Stimulated activated CD8-positive, alpha-beta memory T cell treated with anti-CD3 and anti-CD28 coated beads, Interleukin-2, amount 100 ng/mL, for 48 hours (primary cell): Measurements from ENCODE around the gene TNNI2.

ENCODE experiments used
- DNase-seq, 2 donors: peaks; one replicate each; pipeline ENCODE4 v3.0.0-alpha.2; 2020; ENCODE audit warnings: low read depth in 2 of 2

TNNI2 gene

DNA sequence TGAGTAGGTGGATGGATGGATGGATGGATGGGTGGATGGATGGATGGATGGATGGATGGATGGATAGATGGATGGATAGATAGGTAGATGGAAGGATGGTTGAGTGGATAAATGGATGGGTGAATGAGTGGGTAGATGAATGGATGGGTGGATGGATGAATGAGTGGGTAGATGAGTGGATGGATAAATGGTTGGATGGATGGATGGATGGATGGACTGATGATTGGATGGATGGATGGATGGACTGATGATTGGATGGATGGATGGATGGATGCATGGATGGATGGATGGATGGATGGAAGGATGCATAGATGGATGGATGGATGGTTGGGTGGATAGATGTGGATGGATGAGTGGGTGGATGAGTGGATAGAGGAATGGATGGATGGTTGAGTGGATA lies 17.2 kb upstream of the TNNI2 start:
- no peak for DNase-seq

DNA sequence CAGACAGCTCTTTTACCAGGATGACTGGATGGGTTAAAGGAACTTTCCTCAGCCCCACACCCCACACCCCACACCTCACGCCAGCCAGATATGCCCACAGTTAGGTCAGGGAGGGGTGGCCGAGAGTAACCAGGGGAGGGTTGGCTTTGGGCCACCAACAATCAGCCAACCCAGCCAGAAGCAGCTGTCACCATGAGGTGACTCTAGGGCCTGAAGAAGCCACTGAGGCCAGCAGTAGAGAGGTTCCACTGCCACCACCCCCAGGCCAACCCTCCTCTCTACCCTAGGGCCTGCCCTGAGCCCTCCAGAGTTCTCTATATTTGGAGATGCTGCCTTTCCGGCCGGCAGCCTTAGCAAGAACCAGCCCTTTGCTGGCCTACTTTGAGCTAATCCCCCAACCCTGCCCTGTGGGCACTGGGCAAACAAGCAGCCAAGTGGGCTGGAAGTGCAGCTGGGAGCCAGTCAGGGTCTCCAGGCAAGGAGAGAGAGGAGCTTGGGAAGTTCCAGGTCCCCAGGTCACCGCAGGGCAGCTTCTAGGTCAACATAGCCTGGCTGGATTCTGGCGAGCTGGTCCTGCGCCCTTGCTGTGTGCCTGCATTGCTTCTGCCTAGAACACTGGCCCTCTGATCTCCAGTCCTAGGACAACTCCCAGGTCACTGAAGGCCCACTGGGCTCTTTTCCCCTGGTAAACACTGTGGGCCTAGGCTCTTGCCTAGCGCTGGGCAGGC lies 16.0 kb upstream of the TNNI2 start:
- no peak for DNase-seq

DNA sequence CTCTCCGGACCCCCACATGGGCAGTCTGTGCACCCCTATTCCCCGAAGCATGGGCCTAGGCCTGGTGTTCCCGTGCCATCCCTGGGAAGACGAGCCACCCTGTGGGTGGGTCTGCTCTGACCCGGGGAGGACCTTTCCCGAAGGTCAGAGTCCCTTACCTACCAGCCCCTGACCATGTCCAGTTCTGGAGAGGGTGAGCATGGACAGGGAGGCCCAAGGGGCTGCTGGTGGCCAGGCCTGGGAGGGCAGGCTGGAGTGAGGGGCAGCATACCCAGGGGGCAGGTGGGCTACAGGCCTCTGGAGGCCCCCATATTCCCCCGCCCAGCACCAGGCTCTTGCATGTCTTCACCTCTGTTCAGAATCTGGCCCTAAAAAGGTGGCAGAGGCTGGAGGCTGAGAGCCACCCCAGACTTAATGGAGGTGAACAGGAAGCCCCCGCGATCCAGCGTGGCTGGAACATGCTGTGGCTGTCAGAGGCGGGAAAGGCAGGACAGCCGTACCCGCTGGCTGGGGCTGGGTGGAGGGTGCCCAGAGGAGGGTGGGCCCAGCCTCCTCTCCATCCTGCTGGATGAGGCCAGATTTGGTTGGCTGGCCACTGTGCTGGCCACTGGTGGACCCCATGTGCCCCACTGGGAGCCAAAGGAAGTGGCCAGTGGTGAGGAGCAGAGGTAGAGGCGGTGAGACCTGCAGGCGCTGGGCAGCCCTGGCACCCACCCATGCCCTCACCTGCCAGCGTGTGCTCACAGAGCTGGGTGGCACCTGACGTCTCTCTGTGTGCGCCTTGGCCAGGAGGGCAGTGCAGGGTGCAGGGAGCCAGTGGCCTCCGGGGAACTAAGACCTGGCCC lies 15.2 kb upstream of the TNNI2 start:
- DNase-seq, result no peak

DNA sequence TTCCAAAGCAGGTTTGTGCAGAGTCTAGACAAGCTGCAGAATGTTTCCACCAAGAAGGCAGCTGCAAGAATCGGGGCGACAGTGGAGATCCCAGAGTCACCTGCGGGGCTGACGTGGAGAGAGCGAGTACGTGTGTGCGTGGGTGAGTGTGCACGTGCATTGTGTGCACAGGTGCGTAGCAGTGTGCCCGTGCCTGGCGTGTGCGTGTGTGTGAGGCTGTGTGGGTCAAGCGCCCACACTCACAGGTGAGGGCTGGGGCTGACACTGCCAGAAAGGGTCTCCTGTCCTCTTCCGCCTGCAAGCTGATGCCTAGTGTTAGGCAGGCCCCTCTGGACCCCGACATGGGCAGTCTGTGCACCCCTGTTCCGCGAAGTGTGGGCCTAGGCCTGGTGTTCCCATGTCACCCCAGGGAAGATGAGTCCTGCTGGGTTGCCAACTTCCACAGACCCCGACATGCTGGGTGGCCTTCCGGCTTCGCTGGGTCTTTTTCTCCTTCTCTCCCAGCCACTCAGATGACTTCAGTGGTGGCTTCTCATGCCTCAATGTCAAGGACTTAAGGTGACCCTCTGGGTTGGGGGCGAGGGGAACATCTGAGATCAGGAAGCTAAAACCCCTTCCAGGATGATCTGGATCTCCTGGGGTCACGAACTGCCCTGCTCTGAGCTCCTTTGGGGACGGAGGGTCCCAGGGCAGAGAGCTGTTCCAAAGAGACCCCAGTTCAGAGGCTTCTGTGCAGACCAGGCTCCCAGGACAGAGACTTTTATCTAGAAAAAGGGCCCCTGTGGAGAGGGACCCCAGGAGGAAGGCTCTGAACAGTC lies 14.4 kb upstream of the TNNI2 start:
- no peak for DNase-seq

DNA sequence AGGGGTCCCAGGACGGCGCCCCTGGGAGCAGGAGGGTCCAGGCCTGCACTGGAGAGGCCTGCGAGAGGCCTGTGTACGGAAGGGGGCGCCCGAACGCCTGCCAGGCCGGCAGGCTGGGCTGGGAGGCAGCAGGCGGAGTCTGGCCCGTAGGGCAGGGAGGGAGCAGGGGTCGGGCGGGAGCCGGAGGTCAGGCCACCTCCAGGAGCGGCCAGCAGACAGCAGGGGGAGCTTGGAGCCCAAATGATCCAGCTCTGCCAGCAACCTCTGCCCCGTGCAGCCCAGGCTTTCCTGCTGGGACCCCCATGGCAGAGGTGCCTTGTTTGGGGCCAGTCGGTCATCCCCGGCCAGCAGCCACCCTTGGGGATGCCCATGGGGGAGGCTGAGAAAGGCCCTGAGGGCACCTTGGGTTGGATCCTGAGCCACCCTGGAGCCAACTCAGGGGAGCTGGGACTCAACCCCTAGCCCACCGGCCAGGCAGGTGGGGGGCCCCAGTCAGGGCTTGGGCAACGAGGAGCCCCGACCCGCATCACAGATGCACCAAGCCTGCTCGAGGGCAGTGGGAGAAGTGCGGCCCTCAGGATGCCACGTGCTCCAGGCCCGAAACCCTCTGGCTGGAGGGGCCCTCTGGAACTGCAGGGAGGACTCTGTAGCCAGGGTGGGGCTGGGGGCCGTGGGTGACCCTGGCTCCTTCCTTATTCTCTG lies 13.6 kb upstream of the TNNI2 start:
- DNase-seq, result no peak

DNA sequence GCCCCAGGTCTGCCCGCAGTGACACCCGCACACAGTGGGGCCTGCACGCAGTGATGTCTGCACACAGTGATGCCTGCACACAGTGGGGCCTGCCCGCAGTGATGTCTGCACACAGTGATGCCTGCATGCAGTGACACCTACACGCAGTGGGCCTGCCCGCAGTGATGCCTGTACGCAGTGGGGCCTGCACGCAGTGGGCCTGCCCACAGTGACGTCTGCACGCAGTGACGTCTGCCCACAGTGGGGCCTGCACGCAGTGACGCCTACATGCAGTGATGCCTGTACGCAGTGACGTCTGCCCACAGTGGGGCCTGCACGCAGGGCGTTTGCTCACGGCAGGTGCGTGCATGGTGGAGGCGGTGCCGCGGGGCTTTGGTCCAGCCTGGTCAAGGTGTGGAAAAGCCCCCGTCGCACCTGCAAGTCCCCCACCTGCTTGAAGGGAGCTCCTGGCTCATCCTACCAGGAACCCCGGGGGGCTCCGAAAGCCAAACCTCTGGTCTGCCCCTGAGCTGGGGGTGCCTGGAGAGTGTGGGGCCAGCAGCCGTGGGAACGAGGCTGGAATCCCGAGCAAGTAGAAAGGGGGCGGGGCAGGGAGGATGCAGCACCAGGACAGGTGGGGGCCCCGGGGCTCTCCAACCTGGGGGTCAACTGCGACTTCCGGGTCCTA lies 12.9 kb upstream of the TNNI2 start:
- no peak for DNase-seq

DNA sequence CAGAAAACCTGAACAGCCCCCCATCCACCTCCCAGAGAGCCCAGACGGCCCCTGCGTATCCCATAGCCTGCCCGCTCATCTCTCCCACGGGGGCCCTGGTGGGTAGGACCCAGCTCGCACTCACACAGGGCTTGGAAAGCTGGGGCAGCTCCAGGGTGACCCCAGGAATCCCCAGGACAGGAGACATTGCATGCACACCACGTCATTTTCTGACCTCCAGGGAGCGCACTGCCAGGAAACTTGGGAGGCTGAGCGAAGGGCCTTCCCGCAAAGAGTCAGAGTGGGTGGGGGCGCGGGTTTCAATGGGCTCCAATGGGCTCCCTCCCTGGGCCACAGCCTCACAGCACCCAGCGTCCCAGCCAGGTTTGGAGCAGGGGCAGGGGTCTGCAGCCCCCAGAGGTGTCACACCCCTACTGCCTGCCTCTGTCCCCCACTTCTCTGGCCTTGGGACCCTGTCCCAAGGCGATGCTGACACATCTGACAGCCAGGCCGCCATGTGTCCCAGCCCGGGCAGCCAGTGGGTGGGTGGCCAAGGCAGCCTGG lies 12.2 kb upstream of the TNNI2 start:
- DNase-seq, result no peak

DNA sequence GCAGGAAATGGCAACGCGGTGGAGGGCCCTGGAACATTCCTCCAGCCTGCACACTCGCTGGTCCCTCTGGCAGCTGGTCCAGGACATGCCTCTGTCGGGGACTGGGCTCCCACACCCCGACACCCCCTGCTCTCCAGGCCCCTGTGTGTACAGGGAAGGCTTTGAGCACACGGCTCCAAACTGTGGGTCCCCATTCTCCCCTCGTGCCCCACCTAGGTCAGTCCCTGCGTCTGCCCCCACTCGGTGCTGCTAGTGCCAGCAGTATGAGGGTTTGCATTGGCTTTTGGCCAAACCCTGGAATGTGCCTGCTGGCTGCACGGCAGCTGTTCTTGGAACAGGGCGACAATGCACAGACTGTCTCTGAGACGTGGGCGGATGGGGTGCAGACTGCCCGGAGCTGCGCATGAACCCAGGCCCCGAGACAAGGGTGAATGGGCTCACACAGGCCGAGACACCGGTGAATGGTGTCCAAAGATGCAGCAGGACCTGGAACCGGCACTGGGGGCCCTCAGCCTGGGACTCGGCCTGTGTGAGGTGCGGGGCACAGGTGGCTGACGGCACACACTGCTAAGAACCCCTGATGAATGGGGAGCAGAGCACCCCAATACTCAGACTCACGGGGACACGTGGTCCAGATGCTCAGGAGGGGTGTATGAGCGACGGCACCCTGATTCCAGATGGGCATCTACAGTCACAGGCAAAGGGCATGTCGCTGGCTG lies 11.5 kb upstream of the TNNI2 start:
- no peak for DNase-seq

DNA sequence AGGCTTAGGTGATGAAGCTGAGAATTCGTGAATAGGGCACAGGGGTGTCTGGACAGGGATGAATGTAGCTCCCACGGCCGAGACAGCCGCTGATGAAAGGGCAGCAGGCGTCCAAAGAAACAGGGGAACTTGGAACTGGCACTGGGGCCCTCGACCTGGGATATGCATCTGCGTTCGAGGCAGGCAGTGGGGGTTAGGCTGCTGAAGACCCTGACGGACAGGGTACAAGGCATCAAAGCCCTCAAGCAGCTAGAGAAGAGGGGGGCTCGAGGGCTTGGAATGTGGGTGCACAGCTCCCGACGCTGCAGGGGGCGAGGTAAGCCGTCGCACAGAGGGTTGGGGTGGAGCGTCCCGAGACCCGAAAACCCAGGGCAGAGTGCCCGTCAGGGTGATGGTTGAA lies 10.8 kb upstream of the TNNI2 start:
- DNase-seq, result no peak

DNA sequence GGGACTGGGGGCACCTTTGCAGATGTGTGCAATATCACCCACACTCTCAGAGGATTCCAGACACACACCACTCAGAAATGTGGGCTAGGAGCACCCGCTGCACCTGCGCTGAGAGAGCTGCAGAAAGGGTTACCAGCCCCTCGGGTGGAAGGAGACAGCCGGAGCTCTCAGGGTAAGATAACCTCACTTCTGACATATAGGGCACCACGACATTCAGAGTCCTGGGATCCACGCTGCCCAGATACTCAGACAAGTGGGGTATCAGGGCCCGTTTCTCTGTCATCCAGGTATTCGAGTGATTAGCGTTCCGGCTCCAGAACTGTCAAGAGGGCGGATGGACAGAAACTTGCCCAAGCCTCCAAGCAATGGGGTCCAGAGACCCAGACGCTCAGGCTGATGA lies 10.2 kb upstream of the TNNI2 start:
- DNase-seq, result no peak

DNA sequence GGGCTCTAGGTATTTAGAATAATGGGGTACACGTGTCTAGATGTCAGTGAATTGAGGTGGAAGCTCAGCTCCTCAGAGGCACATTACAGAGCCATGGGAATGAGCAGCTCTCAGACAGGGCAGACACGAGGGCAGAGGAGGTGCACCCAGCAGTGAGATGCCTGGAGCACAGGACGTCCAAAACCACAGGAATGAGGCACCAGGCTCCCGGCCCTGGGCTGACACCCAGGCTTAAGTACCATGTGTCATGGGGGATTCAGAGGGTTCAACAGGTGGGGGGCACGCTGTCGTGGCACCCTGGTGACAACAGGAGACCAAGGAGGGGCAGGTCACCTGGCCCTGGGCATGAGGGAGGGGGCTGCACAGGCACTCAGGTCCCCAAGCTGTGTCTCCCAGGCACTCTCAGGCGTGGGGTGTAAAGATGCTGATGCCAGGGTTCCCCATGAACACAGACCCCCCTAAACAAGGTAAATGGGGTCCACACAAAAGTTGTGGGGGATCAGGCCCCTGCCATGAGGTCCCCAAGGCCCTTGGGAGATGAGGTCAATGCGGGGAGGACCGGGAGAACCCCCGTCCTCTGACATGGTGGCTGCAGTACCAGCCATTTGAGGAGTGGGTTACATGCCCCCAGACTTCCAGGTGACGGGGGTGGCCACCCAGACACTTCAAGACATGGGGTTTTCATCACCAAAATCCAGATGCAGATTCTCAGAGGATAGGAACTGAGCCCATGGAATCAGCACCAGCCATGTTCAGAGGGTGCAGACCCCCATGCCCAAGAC lies 9.6 kb upstream of the TNNI2 start:
- DNase-seq, result no peak

DNA sequence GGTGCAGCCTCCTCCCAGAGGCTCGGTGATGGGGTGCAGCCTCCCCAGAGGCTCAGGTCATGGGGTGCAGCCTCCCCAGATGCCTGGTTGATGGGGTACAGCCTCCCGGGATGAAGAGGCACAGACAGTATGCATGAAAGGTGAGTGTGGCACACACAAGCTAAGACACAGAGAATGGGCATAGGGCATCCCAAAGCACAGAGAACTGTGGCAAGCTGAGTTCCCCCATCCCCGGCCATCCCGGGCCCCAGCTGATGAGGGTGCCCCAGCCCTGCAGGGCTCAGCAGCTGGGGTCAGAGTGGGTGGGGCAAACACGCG lies 8.8 kb upstream of the TNNI2 start:
- DNase-seq, result no peak

DNA sequence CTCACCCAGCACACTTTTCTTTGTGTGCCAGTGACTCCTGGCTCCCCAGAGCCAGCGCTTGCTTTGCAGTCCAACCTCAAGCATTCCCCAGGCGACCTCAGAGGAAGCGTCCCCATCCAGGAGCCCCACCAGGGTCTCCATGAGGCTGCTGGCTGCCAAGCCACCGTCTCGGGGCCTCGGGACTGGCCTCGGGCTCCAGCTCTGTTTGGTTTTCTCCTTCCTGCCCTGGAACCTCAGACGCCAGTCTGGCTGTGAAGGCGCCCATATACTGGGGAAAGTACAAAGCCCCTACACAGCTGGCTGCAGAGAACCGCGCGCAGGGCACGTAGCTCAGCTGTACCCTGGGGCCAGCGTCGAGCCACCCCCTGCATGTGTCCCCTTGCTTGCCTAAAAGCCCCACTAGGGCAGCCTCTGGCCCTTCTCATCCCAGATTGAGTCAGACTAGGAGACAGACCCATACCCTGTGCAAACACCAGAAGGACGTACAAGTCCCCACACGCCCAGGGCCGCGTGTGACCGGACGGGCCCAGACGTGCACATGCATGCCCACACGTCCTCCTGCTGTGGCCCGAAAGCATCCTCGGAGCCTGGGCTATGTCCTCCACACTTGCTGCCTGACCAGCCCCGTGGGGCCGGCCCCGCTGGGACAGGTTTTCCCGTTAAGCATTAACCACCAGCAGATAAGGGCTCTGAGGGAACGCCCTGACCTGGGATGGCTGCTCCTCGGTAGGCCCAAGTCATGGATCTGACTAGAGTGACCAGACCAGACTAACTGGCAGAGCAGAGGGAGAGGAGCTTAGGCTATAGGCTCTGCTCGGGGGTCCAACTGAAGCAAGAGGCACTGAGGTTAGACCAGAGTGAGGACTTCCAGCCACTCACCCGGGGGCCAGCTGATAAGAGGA lies 8.2 kb upstream of the TNNI2 start:
- no peak for DNase-seq

DNA sequence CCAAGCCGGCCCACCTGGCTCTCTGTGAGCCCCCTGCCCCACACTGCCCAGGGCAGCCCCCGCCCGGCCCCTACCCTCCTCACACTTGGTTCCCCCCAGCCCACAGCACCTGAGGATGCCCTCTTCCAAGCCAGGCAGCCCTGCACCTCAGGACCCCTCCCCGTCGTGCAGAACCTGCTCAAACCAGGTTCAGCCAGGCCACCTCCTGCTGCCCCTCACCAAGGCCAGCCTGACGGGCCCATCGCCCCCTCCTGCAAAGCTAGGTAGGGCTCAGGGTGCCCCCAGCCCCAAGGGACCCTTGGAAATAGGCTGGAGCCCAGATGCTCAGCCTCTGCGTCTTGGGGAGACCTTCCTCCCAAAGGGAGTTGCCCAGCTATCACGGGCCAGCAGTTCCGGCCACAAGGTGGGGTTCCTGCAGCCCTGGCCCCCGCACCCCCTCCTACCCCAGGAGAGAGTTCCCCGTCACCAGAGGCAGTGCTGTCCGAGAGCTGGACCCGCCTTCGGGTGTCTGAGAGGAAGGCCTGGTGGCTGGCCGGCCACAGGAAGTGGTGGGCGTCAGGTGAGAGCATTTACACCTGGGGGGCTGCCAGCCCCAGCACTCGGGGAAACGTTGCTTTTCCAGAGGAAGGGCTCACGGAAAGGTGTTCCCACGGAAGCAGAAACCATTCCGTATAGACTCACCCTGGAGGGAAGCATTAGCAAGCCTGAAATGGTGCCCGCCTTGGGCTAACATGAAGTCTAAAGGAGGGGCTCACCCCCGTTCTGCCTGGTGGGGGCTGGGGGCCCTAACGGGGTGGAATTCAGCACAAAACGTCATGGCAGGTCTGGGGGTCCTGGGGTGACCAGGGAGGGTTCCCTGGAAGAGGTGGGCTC lies 7.2 kb upstream of the TNNI2 start:
- DNase-seq, result no peak

DNA sequence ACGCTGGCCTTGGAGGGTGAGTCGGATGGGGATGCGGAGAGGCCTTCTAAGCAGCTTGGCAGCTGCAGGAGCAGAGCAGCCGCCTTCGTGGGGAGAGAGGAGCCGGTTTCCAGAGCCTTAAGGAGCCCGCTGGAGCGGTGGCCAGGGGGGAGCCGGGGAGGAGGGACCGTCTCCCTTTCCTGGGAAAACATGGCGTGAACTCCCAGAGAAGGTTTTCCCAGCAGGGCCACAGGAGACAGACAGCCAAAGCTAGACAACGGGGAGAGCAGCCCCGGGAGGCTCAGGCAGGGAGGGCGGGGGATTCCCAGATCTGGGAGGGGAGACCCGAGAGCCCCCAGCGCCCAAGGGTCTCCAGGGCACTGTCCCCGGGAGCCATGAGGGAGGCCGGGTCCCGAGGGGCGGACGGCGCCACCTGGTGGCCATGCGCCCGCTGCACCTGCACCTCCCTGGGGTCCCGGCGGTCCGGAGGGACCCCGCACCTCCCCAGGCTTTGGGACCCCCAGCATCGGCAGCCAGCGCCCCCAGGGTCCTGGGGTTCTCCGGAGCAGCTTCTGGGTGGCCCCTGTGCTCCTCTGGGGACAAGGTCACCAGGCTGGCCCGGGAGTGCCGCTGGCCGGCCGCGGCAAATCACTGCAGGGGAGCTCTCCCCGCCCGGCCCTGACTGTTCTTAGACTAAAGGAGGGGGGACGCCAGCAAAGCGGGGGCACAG lies 6.4 kb upstream of the TNNI2 start:
- peak in 1 of 2 donors; percentile 60 for DNase-seq

DNA sequence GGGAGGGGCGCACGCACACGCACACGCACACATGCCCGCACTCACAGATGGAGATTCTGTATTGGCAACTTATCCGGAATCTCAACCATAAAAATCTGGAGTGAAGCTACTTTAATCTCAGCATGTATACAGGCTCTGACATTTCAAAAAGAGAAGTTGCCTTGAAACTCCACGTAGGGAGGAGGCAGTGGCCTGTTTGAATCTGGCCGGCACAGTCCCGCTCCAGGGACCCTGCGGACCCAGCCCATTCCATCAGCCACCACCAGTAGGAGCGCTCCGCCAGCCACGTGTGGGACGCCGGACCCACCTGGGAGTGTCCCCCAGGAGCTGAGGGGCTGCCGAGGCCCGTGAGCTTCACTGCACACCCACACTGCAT lies 5.9 kb upstream of the TNNI2 start:
- no peak for DNase-seq

DNA sequence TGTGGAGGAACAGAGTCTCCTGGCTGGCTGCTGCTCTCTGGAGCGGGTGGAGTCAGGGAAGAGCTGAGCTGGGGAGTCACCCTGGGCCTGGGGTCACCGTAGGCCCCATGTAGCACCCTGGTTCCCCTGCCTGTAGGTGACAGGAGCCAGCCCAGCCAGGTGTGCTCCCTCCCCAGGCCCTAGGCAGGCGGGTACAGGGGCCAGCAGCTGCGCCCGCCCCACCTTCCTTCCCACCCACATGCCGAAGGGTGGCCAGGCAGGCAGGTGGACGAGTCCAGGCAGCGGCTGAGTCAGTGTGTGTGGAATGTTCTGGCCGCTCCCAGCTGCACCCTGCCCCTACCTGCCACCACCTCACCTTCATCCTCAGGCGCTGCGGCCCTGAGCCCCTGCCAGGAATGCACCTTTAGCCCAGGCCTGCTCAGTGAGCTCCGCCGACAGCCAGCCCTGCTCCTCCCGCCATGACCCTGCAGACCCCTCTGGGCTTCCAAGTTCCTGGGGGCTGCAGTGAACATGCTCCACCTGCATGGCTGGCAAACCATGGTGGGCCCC lies 4.6 kb upstream of the TNNI2 start:
- no peak for DNase-seq
